ENCODE results near the gene MAML3.
A peak's percentile ranks its signal among the peaks of the same experiment; 100 is the strongest.

MAML3 gene

GRCh38 chr4:140097572-140097971, 56.4 kb downstream of the MAML3 start:
- no peak for DNase-seq

GRCh38 chr4:140096921-140097320, 57.1 kb downstream of the MAML3 start:
- no peak for DNase-seq

GRCh38 chr4:140096483-140096861, 57.5 kb downstream of the MAML3 start:
- no peak for DNase-seq

- no peak for DNase-seq
Measured at GRCh38 chr4:140095694-140096482, 58.1 kb downstream of the MAML3 start.

- DNase-seq: peak; percentile 46
Measured at GRCh38 chr4:140094438-140095420, 59.3 kb downstream of the MAML3 start.

GRCh38 chr4:140092094-140092851, 61.7 kb downstream of the MAML3 start:
- DNase-seq: no peak

GRCh38 chr4:140091305-140091704, 62.7 kb downstream of the MAML3 start:
- DNase-seq: no peak

GRCh38 chr4:140090215-140090731, 63.7 kb downstream of the MAML3 start:
- no peak for DNase-seq

- DNase-seq: no peak
Measured at GRCh38 chr4:140089216-140089615, 64.8 kb downstream of the MAML3 start.

GRCh38 chr4:140088323-140088967, 65.5 kb downstream of the MAML3 start:
- no peak for DNase-seq

- no peak for DNase-seq
Measured at GRCh38 chr4:140085881-140086280, 68.1 kb downstream of the MAML3 start.

- DNase-seq: no peak
Measured at GRCh38 chr4:140085062-140085622, 68.8 kb downstream of the MAML3 start.

GRCh38 chr4:140084385-140084784, 69.6 kb downstream of the MAML3 start:
- peak; percentile 7 for DNase-seq

GRCh38 chr4:140082391-140082755, 71.6 kb downstream of the MAML3 start:
- no peak for DNase-seq

- no peak for DNase-seq
Measured at GRCh38 chr4:140081641-140082390, 72.2 kb downstream of the MAML3 start.

GRCh38 chr4:140080883-140081282, 73.1 kb downstream of the MAML3 start:
- DNase-seq: no peak

- DNase-seq: no peak
Measured at GRCh38 chr4:140078366-140078765, 75.6 kb downstream of the MAML3 start.

- DNase-seq: peak; percentile 4
Measured at GRCh38 chr4:140076307-140076706, 77.7 kb downstream of the MAML3 start.

- DNase-seq: no peak
Measured at GRCh38 chr4:140071806-140072205, 82.2 kb downstream of the MAML3 start.

- no peak for DNase-seq
Measured at GRCh38 chr4:140070973-140071372, 83.0 kb downstream of the MAML3 start.

- DNase-seq: no peak
Measured at GRCh38 chr4:140070366-140070765, 83.6 kb downstream of the MAML3 start.
